Activated naive CD4-positive, alpha-beta T cell treated with anti-CD3 and anti-CD28 coated beads, Interleukin-2, amount 10 ng/mL, durations not matched to agents 7 days and 5 days (primary cell): ENCODE data around the gene LYSMD3.
A peak's percentile ranks its signal among the peaks of the same experiment; 100 is the strongest.

Experiments
- CTCF ChIA-PET: fragments of 350-600 bp; sonication (Branson Sonifier 250); formaldehyde crosslinking; loops from one replicate; lab custom pipeline; 2021; ENCODE audit warnings: antibody characterized with exemption; lab: Charles Lee
- DNase-seq: peaks from one replicate; pipeline ENCODE4 v3.0.0-alpha.2; 2020
- H3K27ac Mint-ChIP-seq: one replicate; pipeline ENCODE4 v1.8.0; 2021; ENCODE audit warnings: mild to moderate bottlenecking, moderate library complexity, mixed read lengths
- H3K27me3 Mint-ChIP-seq: one replicate; pipeline ENCODE4 v1.8.0; 2021; ENCODE audit warnings: mild to moderate bottlenecking, mixed read lengths
- H3K36me3 Mint-ChIP-seq: one replicate; pipeline ENCODE4 v1.8.0; 2021; ENCODE audit warnings: mixed read lengths
- H3K4me1 Mint-ChIP-seq: one replicate; pipeline ENCODE4 v1.8.0; 2021; ENCODE audit warnings: mixed read lengths
- H3K4me3 Mint-ChIP-seq: one replicate; pipeline ENCODE4 v1.8.0; 2021; ENCODE audit warnings: mild to moderate bottlenecking, moderate library complexity, mixed read lengths
- H3K9me3 Mint-ChIP-seq: one replicate; pipeline ENCODE4 v1.8.0; 2021; ENCODE audit warnings: mixed read lengths

The LYSMD3 gene

GRCh38 chr5:90530736-90531487, 1.5 kb upstream of the LYSMD3 start:
- peaks cover 25% of the 10 kb centered on the region for H3K4me1 Mint-ChIP-seq
- no peak overlapping the region for H3K27ac Mint-ChIP-seq
- no peak for DNase-seq
- no peaks in the 10 kb centered on the region for H3K9me3 Mint-ChIP-seq
- CTCF ChIA-PET: interaction anchor here (0.6 to 3.3 kb wide), 8 partner anchors 10 to 91 kb away, joined by 3 to 53 read pairs (median 4); partner anchors contain the start of genes MBLAC2 and POLR3G
- H3K4me3 Mint-ChIP-seq: no peak overlapping the region
- peaks cover 16% of the 10 kb centered on the region for H3K27me3 Mint-ChIP-seq
- peaks cover 7% of the 10 kb centered on the region for H3K36me3 Mint-ChIP-seq

- peaks cover 8% of the 10 kb centered on the region for H3K36me3 Mint-ChIP-seq
- CTCF ChIA-PET: interaction anchor here (0.6 to 3.3 kb wide), 10 partner anchors 11 to 120 kb away, joined by 3 to 53 read pairs (median 4); partner anchors contain the start of genes CETN3, MBLAC2 and POLR3G
- DNase-seq: peak; percentile 69
- H3K27ac Mint-ChIP-seq: peak overlapping the region; percentile 96
- H3K4me1 Mint-ChIP-seq: peaks cover 25% of the 10 kb centered on the region
- H3K27me3 Mint-ChIP-seq: peaks cover 11% of the 10 kb centered on the region
- peak overlapping the region; percentile 98 for H3K4me3 Mint-ChIP-seq
- no peaks in the 10 kb centered on the region for H3K9me3 Mint-ChIP-seq
Measured at GRCh38 chr5:90529939-90530677, 724 bp upstream of the LYSMD3 start.

- peak; percentile 43 for DNase-seq
- no peaks in the 10 kb centered on the region for H3K9me3 Mint-ChIP-seq
- CTCF ChIA-PET: interaction anchor here (3.0 to 3.3 kb wide), 2 partner anchors 89 to 119 kb away, joined by 12 to 53 read pairs; partner anchors contain the start of gene CETN3
Measured at GRCh38 chr5:90528601-90529193, 687 bp downstream of the LYSMD3 start.

GRCh38 chr5:90519081-90519480, 10.3 kb downstream of the LYSMD3 start:
- H3K27ac Mint-ChIP-seq: no peak overlapping the region
- H3K27me3 Mint-ChIP-seq: no peaks in the 10 kb centered on the region
- H3K4me1 Mint-ChIP-seq: peaks cover 8% of the 10 kb centered on the region
- H3K9me3 Mint-ChIP-seq: no peaks in the 10 kb centered on the region
- peaks cover 47% of the 10 kb centered on the region for H3K36me3 Mint-ChIP-seq
- DNase-seq: no peak
- CTCF ChIA-PET: no interaction called here
- H3K4me3 Mint-ChIP-seq: no peak overlapping the region

More at GRCh38 chr5:90528601-90529193, 687 bp downstream of the LYSMD3 start:
- peak overlapping the region; percentile 98 for H3K4me3 Mint-ChIP-seq
- peaks cover 11% of the 10 kb centered on the region for H3K36me3 Mint-ChIP-seq
- H3K27me3 Mint-ChIP-seq: peaks cover 8% of the 10 kb centered on the region
- H3K4me1 Mint-ChIP-seq: peaks cover 27% of the 10 kb centered on the region
- H3K27ac Mint-ChIP-seq: peak overlapping the region; percentile 96

GRCh38 chr5:90518661-90519060, 10.7 kb downstream of the LYSMD3 start:
- peaks cover 8% of the 10 kb centered on the region for H3K4me1 Mint-ChIP-seq
- no peaks in the 10 kb centered on the region for H3K27me3 Mint-ChIP-seq
- CTCF ChIA-PET: no interaction called here
- H3K4me3 Mint-ChIP-seq: no peak overlapping the region
- H3K27ac Mint-ChIP-seq: no peak overlapping the region
- peaks cover 46% of the 10 kb centered on the region for H3K36me3 Mint-ChIP-seq
- no peak for DNase-seq
- no peaks in the 10 kb centered on the region for H3K9me3 Mint-ChIP-seq

GRCh38 chr5:90514520-90514919, 14.9 kb downstream of the LYSMD3 start:
- DNase-seq: no peak
- H3K4me3 Mint-ChIP-seq: no peak overlapping the region
- peaks cover 20% of the 10 kb centered on the region for H3K36me3 Mint-ChIP-seq
- H3K9me3 Mint-ChIP-seq: no peaks in the 10 kb centered on the region
- no peak overlapping the region for H3K27ac Mint-ChIP-seq
- H3K4me1 Mint-ChIP-seq: peaks cover 8% of the 10 kb centered on the region
- no peaks in the 10 kb centered on the region for H3K27me3 Mint-ChIP-seq
- CTCF ChIA-PET: no interaction called here

- Mint-ChIP-seq H3K36me3 (peaks cover 6% of the 10 kb centered on the region), H3K27me3 (no peaks in the 10 kb centered on the region), H3K4me3 (no peak overlapping the region), H3K4me1 (peaks cover 9% of the 10 kb centered on the region), H3K27ac (no peak overlapping the region), H3K9me3 (no peaks in the 10 kb centered on the region)
- CTCF ChIA-PET: no interaction called here
- no peak for DNase-seq
Measured at GRCh38 chr5:90510438-90510837, 18.9 kb downstream of the LYSMD3 start.

- no peak overlapping the region for H3K27ac Mint-ChIP-seq
- H3K27me3 Mint-ChIP-seq: no peaks in the 10 kb centered on the region
- DNase-seq: no peak
- H3K9me3 Mint-ChIP-seq: no peaks in the 10 kb centered on the region
- CTCF ChIA-PET: no interaction called here
- no peak overlapping the region for H3K4me3 Mint-ChIP-seq
- no peaks in the 10 kb centered on the region for H3K36me3 Mint-ChIP-seq
- H3K4me1 Mint-ChIP-seq: peaks cover 9% of the 10 kb centered on the region
Measured at GRCh38 chr5:90506221-90506620, 23.2 kb downstream of the LYSMD3 start.

- CTCF ChIA-PET: no interaction called here
Measured at GRCh38 chr5:90504743-90505142, 24.6 kb downstream of the LYSMD3 start.

GRCh38 chr5:90503596-90503995, 25.8 kb downstream of the LYSMD3 start:
- Mint-ChIP-seq H3K36me3 (no peaks in the 10 kb centered on the region), H3K27me3 (no peaks in the 10 kb centered on the region), H3K4me1 (peaks cover 9% of the 10 kb centered on the region), H3K4me3 (no peak overlapping the region), H3K27ac (no peak overlapping the region), H3K9me3 (no peaks in the 10 kb centered on the region)
- DNase-seq: no peak
- CTCF ChIA-PET: no interaction called here

More at GRCh38 chr5:90504743-90505142, 24.6 kb downstream of the LYSMD3 start:
- Mint-ChIP-seq H3K36me3 (no peaks in the 10 kb centered on the region), H3K4me3 (no peak overlapping the region), H3K4me1 (peaks cover 9% of the 10 kb centered on the region), H3K9me3 (no peaks in the 10 kb centered on the region), H3K27ac (no peak overlapping the region), H3K27me3 (no peaks in the 10 kb centered on the region)
- no peak for DNase-seq

- H3K4me3 Mint-ChIP-seq: no peak overlapping the region
- H3K27ac Mint-ChIP-seq: no peak overlapping the region
- H3K9me3 Mint-ChIP-seq: no peaks in the 10 kb centered on the region
- CTCF ChIA-PET: no interaction called here
- H3K36me3 Mint-ChIP-seq: no peaks in the 10 kb centered on the region
- H3K4me1 Mint-ChIP-seq: no peaks in the 10 kb centered on the region
- DNase-seq: no peak
- H3K27me3 Mint-ChIP-seq: no peaks in the 10 kb centered on the region
Measured at GRCh38 chr5:90495146-90495545, 34.2 kb downstream of the LYSMD3 start.

- CTCF ChIA-PET: no interaction called here
- H3K4me1 Mint-ChIP-seq: no peaks in the 10 kb centered on the region
- H3K4me3 Mint-ChIP-seq: no peak overlapping the region
- DNase-seq: no peak
- no peaks in the 10 kb centered on the region for H3K27me3 Mint-ChIP-seq
- no peak overlapping the region for H3K27ac Mint-ChIP-seq
- H3K36me3 Mint-ChIP-seq: no peaks in the 10 kb centered on the region
- no peaks in the 10 kb centered on the region for H3K9me3 Mint-ChIP-seq
Measured at GRCh38 chr5:90494043-90494442, 35.3 kb downstream of the LYSMD3 start.

- no peak for DNase-seq
- Mint-ChIP-seq H3K4me1 (no peaks in the 10 kb centered on the region), H3K27me3 (no peaks in the 10 kb centered on the region), H3K9me3 (no peaks in the 10 kb centered on the region), H3K27ac (no peak overlapping the region), H3K36me3 (no peaks in the 10 kb centered on the region), H3K4me3 (no peak overlapping the region)
- CTCF ChIA-PET: no interaction called here
Measured at GRCh38 chr5:90488791-90489190, 40.6 kb downstream of the LYSMD3 start.

GRCh38 chr5:90484540-90484939, 44.8 kb downstream of the LYSMD3 start:
- Mint-ChIP-seq H3K4me3 (no peak overlapping the region), H3K27ac (no peak overlapping the region), H3K27me3 (no peaks in the 10 kb centered on the region), H3K9me3 (no peaks in the 10 kb centered on the region), H3K4me1 (peaks cover 2% of the 10 kb centered on the region), H3K36me3 (no peaks in the 10 kb centered on the region)
- DNase-seq: no peak
- CTCF ChIA-PET: no interaction called here
